HG03196 (cell line): ENCODE results near the gene ITGA4.

Experiments
- ATAC-seq: cut with Tn5 transposase; IDR thresholded peaks from one replicate; pipeline ENCODE4 v1.9.1; 2021; ENCODE audit not compliant: unreplicated experiment

ITGA4 gene

DNA sequence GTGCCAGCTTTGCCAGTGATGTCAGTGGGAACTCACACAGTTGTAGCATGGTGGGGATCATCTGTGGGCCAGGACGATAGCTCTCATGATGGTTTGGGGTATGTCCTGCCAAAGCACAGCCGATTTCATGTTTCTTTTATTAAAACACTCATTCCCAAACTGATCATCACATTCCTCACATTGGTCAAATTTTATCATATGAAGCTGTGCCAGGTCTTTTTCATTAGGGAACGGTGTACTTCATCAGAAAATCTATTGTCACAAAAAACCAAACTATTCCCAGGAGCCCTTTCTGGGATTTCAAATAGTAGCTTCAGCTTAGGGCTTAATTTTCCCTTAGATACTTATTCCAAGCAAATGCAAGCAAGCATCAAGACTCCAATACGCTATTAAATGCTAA is 42.0 kb downstream of the ITGA4 start:
- ATAC-seq = no peak

DNA sequence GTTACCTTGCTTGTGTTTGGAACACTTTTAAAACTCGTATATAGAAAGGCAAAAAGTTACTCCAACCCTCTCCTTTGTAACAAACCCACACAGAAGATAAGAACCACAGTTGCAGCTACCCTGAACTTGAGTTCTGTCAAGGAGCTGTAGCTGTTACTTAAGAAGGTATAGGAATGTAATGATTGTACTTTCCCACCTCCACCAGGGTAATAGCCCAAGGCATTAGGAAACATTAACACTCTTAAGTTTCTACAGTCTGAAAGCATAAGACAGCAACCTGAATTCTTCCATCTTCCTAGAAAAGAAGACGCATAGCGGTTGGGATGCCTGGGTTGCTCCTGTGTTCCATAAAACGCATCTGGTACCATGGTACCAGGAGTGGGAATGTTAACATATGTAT is 43.0 kb downstream of the ITGA4 start:
- no peak for ATAC-seq

DNA sequence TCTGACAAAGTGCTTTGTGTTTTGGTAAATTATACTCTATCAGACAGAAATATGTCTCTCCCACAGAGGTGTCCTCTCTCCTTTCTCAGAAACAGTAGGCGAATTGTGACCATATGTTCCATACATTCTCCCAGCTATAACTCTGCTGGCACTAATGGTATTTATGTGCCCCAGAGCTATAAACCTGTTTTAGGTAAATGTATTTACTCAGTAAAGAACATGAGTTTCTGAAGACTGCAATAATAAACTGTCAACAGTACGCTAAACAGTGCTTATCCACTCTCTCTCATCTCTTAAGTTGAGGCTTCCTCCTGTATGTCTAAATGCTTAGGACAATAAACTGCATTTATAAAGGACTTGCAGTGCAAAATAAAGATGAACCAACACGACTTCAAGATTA is 58.5 kb downstream of the ITGA4 start:
- ATAC-seq = no peak

DNA sequence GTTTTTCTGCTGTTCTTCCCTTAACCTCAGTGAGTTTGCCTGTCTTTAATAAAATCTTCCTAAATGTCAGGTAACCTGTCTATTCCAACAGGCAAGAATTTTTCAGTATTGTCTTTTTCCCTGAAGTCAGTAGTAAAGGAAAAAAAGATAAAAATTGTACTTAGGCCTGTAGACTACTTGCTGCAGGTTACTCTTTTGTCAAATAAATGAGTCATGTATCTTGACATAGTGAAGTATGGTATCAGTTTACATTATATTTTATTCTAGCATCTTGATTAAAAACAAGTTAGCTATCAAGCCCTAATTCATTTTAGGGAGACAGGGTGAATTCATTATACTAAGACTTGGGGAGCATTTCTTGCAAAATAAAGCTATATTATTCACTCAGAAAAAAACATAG is 59.8 kb downstream of the ITGA4 start:
- ATAC-seq = no peak

DNA sequence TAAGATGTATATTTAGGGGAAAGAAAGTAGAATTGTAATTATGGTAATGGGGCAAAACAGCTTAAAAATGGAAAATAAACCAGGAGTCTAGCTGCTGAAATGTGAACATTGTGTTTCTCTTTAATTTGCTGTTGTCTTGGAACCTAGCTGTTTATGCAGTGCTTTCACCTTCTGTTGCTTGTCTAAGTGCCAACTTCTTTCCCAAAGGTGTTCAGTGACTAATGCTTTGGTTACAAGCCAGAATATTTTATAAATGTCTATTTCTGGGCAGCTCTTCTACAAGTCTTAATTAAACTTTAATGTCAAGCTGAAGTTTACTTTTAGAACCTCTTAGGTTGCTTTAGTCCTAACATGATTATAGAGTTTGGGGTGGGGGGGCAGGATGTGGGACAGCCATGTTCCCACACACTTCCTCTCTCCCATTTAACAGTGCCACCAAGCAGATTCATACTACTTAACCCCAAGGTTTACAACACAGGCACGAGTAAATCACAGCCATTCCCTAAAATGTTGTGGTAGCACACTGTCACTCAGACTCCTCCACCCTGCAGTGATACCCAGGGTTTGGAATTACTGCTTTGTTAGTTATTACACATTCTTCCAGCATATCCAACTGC is 60.6 kb downstream of the ITGA4 start:
- no peak for ATAC-seq

DNA sequence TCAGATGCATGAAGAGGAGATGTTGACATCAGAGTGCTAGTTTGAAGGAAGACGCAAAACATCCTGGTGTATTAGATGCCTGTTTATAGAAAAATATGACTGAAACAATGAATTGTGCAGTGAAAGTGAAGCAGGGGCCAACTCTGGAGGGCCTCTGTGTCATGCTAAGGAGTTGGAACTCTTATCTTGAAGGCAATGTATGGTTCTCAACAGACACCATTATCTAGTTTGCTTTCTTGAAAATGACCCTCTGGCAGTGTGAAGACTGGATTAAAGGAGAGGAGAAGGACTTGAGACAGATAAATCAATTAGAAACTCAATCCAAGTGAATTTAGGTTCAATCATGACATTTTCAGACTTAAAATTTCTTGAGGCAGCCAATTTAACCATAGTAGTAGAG is 63.1 kb downstream of the ITGA4 start:
- ATAC-seq = no peak

DNA sequence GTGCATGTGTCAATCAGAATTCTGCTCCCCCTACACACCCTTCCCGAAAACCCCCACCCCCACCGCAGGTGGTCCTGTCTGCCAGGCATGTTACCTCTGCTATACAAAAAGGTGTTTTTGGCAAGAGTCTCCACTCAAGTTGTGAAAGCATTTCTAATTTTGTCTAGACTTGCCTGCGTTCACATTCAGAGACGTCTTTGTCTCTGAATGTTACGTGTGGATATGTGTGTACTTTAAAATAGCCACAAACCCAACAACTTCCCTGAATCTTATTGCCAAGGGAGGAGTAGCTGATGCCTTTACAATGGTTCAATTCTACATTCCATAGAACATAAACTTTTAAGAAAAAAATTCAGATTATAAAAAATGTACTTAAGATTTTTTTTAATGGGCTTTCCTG is 66.6 kb downstream of the ITGA4 start:
- no peak for ATAC-seq

DNA sequence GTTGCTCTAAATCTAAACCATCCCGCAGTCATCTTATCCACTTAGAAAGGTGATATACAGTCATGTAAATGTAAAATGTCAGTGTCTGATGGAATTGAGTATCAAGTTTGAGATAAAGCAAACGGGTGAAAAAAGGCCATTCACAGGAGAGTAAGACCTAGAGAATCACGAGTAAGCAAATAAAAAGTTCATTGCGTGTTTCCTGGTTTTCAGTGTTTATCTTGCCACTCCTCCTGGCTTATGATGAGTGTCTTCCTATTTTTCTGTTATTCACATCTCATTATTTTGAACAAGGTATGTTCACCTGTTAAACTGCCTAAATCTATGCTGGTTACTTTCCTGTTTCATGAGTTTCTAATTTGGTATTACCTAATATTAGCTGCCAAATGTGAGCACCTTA is 68.8 kb downstream of the ITGA4 start:
- no peak for ATAC-seq

DNA sequence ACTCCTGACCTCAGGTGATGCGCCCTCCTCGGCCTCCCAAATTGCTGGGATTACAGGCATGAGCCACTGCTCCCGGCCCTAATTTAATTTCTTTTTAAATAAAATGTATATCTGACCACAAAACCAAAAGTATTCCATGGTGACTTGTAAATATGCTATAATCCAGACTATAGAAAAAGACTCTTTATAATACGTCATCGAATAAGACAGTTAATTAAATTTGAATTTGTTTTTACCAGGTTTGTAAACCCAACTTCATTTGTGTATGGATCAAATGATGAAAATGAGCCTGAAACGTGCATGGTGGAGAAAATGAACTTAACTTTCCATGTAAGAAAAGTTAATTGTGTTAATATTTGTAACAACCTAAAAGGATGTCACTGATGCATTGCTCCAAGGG is 69.9 kb downstream of the ITGA4 start:
- ATAC-seq = no peak

DNA sequence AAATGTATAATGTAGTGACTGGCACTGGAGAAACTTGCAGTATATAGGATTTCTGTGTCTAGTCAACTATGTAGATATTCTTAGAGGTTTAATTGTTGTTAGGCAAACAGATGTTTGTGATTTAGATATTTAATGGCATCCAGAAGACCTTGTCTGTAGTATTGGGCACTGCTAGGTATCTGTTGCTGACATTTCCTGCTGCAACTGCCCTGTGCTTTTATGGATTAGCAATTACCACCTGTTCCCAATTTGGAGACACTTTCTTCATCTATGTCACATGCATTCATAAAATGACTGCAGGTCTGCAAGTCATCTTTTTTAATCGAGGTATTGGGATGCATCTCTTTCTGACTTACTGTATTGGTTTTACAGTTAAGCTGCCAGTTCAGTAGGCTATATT is 71.3 kb downstream of the ITGA4 start:
- no peak for ATAC-seq

DNA sequence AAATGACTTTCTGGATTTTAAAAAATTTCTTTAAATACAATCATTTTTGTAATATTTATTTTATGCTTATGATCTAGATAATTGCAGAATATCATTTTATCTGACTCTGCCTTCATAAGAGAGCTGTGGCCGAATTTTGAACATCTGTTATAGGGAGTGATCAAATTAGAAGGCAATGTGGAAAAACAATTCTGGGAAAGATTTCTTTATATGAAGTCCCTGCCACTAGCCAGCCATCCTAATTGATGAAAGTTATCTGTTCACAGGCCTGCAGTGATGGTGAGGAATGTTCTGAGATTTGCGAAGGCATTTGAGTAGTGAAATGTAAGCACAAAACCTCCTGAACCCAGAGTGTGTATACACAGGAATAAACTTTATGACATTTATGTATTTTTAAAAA is 79.5 kb downstream of the ITGA4 start:
- no peak for ATAC-seq

DNA sequence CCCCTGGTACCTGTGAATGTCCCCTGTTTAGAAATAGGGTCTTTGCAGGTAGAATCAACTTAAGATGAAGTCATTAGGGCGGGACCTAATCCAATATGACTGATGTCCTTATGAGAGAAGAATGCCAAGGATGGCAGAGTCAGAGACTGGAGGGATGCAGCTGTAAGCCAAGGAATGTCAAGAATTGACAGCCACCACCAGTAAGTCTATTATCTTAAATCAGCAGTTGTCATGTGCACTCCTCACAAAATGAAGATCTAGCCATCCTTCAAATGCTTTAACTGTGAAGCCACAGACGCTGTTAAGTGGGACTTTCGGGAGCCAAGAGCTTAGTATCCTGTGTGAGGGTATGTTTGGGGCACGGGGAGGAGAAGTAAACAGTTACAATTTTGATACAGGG is 83.2 kb downstream of the ITGA4 start:
- no peak for ATAC-seq

DNA sequence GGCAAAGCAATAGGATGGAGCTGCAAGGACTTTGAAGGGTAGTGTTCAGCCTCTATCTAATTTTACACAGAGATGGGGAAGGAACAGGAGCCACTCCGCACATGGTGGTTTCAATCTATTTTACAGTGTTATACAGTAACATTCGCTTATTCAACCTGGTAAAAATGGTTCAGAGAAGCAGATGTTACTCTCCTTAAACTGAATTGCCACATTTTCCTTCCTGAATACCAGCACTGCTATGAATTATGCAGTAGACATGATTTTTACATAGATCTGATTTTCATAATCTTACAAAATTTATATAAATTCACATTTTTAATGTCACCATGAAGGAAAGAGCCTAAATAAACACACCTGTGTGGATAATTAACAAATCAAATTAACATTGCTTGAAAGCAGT is 85.0 kb downstream of the ITGA4 start:
- no peak for ATAC-seq

DNA sequence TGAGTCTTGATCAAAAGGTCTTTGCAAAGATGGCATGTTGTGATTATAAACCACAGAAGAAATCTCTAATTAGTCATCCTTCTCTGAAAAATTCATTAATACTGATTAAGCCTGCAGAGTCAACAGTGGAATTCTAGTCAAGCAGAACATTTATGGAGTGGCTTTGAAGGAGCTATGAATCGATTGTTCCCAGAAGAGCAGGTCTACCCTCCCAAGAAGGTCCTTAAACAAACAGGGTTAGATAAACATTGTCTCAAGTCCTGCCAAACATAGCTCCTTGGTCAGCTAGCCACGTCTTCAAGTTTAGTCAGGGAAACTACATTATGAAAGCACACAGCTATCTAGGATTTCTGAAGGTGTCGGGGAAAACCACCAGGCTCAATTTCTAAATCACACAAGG is 88.9 kb downstream of the ITGA4 start:
- ATAC-seq = no peak

DNA sequence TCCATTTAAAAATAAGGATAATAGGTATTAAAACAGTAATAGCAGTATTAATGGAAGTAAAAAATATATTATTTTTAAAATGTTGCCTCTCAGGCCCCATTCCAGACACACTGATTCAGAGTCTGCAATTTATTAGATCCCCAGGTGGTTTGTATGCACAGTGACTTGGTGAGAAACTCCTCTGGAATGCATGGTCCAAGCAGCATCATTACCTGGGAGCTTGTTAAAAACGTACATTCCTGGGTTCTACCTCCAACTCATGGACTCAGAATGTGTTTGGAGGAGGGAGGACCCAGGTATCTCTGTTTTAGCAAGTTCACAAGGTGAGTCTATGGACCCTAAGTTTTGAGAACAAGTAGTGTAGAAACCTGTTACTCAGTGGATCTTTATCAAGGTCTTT is 95.6 kb downstream of the ITGA4 start:
- ATAC-seq = no peak

DNA sequence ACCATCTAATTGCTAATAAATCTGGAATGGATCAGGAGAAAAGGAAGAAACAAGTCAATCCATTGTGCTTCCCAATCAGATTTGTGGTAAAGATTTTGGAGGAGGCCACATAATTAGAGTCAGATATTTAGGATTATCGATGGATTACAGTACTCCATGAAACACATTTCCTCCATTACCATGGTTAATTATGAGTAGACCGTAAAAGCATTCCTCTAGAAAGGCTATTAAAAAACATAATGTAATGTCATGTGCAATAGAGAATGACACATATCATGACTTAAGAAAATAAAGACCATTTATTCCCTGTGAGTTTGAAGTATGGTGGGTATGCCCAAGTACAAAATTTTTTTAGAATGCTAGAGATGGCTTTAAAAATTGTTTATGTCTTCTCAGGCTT is 96.1 kb downstream of the ITGA4 start:
- no peak for ATAC-seq

DNA sequence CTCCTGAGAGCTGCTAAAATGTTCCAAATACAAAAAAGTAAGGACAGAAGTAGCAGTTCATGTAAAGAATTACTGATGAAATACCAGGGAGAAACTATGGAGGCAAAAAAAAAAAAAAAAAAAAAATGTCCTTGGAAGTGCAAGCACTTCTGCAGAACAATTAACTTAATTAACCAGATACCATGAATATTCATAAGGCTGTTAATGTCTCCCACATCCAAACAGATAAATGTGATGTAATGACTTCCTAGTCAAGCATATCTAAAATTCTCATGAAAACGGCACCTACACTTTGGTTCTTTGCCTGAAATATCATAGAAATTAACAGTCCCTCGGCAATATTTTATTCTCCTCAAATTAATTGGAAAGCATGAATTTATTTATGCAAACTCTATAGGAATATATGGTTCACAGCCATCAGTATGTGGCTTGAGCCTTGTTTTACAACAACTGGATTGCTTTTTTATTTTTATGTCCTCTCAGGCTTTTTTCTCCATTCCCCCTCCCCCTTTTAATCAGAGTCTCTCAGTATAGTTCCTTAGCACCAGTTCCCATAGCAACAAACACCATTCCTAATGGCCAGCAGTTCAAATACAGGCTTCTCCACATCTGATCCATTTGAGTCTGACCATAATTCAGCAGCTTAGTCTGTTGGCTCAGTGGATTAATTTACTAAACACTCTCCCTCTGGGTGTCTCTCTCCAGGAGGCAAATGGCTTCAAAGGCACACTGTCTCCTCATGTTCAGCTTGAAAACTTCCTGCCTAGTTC is 97.1 kb downstream of the ITGA4 start:
- no peak for ATAC-seq

DNA sequence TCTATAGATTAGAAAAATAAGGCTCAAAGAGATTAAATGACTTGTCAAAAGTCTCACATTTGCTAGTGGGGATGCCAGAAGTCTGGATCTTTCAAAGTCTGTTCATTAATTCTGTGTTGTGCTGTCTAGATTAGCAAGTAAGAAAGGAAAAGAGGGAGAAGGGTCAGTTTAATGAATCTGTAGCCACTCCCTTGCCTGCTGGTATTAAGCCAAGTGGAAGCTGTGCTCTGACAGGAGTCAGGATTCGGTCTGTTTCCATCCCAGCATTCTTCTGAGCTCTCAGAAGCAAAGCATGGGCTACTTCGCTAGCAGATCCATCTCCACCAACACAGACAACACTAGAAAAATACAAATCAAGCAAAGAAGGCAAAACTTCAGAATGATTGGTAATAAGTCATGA is 101.2 kb downstream of the ITGA4 start:
- no peak for ATAC-seq

DNA sequence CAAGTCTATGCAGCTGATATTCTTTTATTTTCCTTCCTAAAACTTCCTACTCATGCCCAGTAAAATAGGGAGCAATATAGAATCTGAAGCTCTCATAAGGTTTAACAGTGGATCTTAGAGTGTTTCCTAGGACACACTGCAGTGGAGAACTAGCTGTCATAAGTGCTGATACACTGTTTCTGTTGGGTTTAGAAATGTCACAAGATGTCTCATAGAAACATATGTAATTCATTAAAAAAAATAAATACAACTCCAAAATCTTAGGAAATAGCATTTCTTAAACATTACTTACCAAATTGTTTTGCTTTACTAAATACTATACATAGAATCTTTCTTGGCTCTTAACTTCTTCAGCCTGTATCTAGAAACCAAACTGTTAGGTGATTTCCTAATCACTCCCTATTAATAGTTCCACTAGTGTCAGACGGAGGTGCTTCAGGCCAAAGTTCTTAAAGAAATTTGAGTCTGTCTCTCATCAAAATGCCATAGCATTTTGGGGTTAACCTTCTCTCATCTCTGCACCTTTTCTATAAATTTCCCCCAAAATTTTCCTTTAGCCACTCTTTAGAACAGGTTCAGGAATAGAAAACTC is 106.0 kb downstream of the ITGA4 start:
- ATAC-seq = no peak

DNA sequence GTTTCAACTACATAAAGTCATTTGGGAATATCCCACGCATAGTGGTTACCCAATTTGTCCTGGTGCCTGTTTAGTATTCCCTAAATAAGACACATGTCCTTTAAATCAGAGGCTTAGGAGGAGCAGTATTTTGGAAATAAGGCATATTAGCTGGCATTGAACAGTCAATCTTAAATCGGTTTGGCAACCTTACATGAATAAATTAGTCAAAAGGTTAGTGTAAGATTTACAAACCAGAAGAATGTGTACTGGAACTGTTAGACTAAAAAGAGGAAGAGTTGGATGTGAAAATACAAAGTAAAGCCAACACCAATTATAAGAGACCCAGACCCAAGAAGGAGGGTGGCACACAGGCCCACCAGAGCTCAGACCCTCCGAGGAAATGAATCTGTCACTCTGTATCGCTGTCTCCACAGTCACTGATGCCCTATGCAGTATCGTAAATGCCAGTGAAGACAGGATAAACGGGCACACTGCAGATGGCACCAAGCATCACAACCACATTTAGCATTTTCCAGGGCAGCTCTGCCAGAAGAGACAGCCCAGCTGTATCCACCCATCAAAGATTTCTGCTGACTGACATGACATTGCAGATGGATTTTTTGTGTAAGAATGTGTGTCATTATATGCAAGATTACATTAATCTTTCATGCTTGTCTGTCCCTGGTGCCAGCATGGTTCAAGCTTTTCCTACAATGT is 109.3 kb downstream of the ITGA4 start:
- ATAC-seq = no peak

DNA sequence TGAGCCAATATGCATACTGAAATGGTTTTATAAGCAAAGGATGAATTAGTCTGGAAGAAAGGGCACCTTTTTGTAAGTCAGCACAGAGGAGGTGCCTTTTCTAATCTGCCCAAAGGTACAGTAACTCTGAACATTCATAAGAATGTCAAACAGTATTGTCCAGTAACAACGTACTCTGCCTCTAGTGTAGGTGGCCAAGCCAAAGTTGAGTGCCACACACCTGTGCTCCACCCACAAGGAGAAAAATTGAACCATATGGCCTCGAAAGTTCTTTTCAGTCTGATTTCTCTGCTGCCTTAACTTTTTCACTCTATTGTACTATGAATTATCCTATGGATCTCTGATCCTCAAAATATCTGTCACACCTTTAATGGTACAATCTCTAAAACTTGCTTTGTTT is 112.9 kb downstream of the ITGA4 start:
- no peak for ATAC-seq
